Measurements from ENCODE around the gene UMAD1. TPM values are rescaled to one million over a fixed set of nuclear protein-coding genes. Genes with fewer than 3 reads are reported as not detected.
"Not testable (repeated sequence)": the region's sequence is repeated elsewhere in the genome, so short reads cannot be mapped to it uniquely, and the experiment has no call there.

The UMAD1 gene
- total RNA-seq, 1 donor from 2014 or later = 10.0 TPM

DNA sequence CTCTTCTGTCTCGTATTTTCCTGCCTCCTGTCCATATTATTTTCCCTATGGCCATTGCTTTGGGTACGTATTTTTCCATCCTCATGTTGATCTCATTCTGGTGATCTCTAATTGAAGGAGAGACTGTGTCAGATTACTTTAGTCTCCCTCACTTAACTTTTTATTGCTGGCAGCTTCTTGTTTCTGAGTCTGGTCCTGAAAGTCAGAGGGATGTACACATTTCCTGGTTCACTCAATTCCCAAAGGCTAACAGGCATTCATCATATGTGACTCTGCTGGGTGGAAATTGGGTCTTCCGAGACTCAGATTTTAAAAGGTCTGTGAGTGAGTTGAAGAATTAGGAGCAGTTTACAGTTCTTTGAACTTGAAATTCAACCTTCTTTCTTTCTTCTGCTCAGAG lies 10.9 kb downstream of the UMAD1 start:
- H3K27ac Mint-ChIP-seq = no peak overlapping the region
- TF ChIP-seq, protein P1, sequence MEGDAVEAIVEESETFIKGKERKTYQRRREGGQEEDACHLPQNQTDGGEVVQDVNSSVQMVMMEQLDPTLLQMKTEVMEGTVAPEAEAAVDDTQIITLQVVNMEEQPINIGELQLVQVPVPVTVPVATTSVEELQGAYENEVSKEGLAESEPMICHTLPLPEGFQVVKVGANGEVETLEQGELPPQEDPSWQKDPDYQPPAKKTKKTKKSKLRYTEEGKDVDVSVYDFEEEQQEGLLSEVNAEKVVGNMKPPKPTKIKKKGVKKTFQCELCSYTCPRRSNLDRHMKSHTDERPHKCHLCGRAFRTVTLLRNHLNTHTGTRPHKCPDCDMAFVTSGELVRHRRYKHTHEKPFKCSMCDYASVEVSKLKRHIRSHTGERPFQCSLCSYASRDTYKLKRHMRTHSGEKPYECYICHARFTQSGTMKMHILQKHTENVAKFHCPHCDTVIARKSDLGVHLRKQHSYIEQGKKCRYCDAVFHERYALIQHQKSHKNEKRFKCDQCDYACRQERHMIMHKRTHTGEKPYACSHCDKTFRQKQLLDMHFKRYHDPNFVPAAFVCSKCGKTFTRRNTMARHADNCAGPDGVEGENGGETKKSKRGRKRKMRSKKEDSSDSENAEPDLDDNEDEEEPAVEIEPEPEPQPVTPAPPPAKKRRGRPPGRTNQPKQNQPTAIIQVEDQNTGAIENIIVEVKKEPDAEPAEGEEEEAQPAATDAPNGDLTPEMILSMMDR (IDR thresholded peaks at IDR 0.05; ENCODE audit: unreplicated experiment) = no peak
- H3K9me3 Mint-ChIP-seq = no peaks in the 10 kb centered on the region
- peaks cover 3% of the 10 kb centered on the region for H3K36me3 Mint-ChIP-seq
- H3K27me3 Mint-ChIP-seq (ENCODE audit: low read depth) = no peaks in the 10 kb centered on the region
- no peak for DNase-seq (ENCODE audit: low spot score in 2 of 2, unreplicated experiment in 2 of 2)
- H3K4me1 Mint-ChIP-seq = peaks cover 5% of the 10 kb centered on the region
- no peak overlapping the region for H3K4me3 Mint-ChIP-seq

GRCh38 chr7:7652798-7653540 lies 12.4 kb downstream of the UMAD1 start:
- TF ChIP-seq, protein P1 (IDR thresholded peaks at IDR 0.05; ENCODE audit: unreplicated experiment) = no peak
- Mint-ChIP-seq H3K9me3 (peaks cover 13% of the 10 kb centered on the region), H3K4me1 (peaks cover 2% of the 10 kb centered on the region), H3K27me3 (ENCODE audit: low read depth) (no peaks in the 10 kb centered on the region), H3K4me3 (no peak overlapping the region), H3K36me3 (peaks cover 12% of the 10 kb centered on the region), H3K27ac (no peak overlapping the region)
- DNase-seq (ENCODE audit: low spot score in 2 of 2, unreplicated experiment in 2 of 2) = no peak

GRCh38 chr7:7653593-7654187 lies 13.1 kb downstream of the UMAD1 start:
- H3K27ac Mint-ChIP-seq = no peak overlapping the region
- DNase-seq (ENCODE audit: low spot score in 2 of 2, unreplicated experiment in 2 of 2) = no peak
- no peak overlapping the region for H3K4me3 Mint-ChIP-seq
- H3K4me1 Mint-ChIP-seq = peaks cover 2% of the 10 kb centered on the region
- TF ChIP-seq, protein P1 (IDR thresholded peaks at IDR 0.05; ENCODE audit: unreplicated experiment) = peak; percentile 71
- peaks cover 19% of the 10 kb centered on the region for H3K36me3 Mint-ChIP-seq
- H3K27me3 Mint-ChIP-seq (ENCODE audit: low read depth) = no peaks in the 10 kb centered on the region
- H3K9me3 Mint-ChIP-seq = peaks cover 20% of the 10 kb centered on the region

GRCh38 chr7:7654964-7655715 lies 14.6 kb downstream of the UMAD1 start:
- Mint-ChIP-seq H3K4me3 (no peak overlapping the region), H3K27me3 (ENCODE audit: low read depth) (no peaks in the 10 kb centered on the region), H3K27ac (no peak overlapping the region)

DNA sequence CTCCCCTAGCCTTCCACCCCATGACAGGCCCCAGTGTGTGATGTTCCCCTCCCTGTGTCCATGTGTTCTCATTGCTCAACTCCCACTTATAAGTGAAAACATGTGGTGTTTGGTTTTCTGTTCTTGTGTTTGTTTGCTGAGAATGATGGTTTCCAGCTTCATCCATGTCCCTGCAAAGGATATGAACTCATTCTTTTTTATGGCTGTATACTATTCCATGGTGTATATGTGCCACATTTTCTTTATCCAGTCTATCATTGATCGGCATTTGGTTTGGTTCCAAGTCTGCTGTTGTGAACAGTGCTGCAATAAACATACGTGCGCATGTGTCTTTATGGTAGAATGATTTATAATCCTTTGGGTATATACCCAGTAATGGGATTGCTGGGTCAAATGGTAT lies 15.9 kb downstream of the UMAD1 start:
- DNase-seq (ENCODE audit: low spot score in 2 of 2, unreplicated experiment in 2 of 2); H3K27me3 Mint-ChIP-seq (ENCODE audit: low read depth); H3K4me3 Mint-ChIP-seq; H3K27ac Mint-ChIP-seq; H3K4me1 Mint-ChIP-seq: not testable (repeated sequence)
- H3K36me3 Mint-ChIP-seq = peaks cover 29% of the 10 kb centered on the region
- peaks cover 40% of the 10 kb centered on the region for H3K9me3 Mint-ChIP-seq

More at GRCh38 chr7:7654964-7655715, 14.6 kb downstream of the UMAD1 start:
- DNase-seq (ENCODE audit: low spot score in 2 of 2, unreplicated experiment in 2 of 2) = no peak
- peaks cover 29% of the 10 kb centered on the region for H3K36me3 Mint-ChIP-seq
- H3K4me1 Mint-ChIP-seq = peaks cover 2% of the 10 kb centered on the region
- peaks cover 35% of the 10 kb centered on the region for H3K9me3 Mint-ChIP-seq
- TF ChIP-seq, protein P1 (IDR thresholded peaks at IDR 0.05; ENCODE audit: unreplicated experiment) = no peak

- TF ChIP-seq, protein P1 (IDR thresholded peaks at IDR 0.05; ENCODE audit: unreplicated experiment) = peak; percentile 26
- Mint-ChIP-seq H3K27ac (no peak overlapping the region), H3K9me3 (peaks cover 32% of the 10 kb centered on the region), H3K4me1 (peaks cover 21% of the 10 kb centered on the region), H3K27me3 (ENCODE audit: low read depth) (no peaks in the 10 kb centered on the region), H3K4me3 (no peak overlapping the region), H3K36me3 (peaks cover 22% of the 10 kb centered on the region)
- no peak for DNase-seq (ENCODE audit: low spot score in 2 of 2, unreplicated experiment in 2 of 2)
Observed at GRCh38 chr7:7662527-7662926, 22.0 kb downstream of the UMAD1 start.
